Middle frontal gyrus (tissue), 1 donor: Measurements from ENCODE around the gene MAPKAPK2.

Experiments used
- DNase-seq: peaks from one replicate; pipeline ENCODE4 v3.0.0-alpha.2; 2015; ENCODE audit warnings: low spot score; ENCODE audit errors: extremely low spot score

Gene MAPKAPK2

GRCh38 chr1:206660136-206660535 is 24.6 kb upstream of the MAPKAPK2 start:
- no peak for DNase-seq

DNA sequence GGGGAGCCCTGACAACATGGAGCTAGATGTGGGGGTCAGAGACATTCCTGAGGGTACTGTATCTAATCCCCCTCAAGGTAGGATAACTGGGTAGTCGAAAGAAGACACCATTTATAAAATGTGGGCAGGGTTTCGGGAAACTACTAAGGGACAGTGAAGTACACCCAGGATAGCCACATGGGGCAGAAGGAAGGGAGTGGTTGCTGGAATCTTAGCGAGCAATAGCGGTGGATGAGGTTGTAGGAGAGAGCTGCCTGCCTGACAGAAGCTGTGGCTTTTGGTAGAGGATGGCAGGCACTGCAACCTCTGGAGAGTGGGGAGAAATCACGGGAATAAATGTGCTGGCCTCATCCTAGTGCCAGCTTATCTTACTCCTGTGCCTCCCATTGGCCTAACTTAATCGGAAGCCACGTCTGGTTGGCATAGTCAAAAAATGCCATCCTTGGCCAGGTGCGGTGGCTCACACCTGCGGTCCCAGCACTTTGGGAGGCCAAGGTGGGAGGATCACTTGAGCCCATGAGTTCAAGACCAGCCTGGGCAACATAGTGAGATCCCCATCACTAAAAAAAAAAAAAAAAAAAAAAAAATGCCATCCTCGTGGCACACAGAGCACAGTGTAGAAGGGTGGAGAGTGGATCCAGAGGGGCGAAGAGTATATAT is 23.4 kb upstream of the MAPKAPK2 start:
- no peak for DNase-seq

DNA sequence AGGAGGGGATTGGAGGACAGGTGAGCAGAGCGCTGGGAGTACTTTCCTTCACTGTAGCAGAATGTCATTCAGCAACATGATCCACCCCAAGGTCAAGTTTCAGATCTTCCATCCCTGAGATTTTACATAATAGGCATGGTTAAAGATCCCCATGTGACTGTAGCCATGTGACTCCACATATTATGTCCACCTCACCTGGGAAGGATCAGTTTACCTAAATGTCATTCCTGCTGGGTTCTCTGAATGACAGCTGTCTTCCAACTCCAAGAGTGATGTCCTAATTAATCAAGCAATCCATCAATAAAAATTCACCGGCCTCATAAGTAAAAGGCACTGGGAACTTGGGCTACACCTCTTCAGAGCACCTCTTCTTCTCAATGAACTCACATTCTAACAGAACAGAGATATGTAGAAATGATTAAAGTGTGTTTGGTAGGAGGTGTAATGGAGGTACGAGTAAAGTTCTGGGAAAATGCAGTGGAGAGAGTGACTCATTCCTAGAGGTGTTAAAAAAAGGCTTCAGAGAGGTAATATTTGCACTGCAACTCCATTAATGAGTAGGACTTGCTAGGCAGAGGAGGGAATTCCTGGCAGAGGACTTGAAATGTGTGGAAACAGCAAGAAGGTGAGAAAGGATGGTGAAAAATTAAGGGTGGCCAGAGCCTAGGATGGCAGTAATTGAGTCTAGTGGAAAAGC is 22.2 kb upstream of the MAPKAPK2 start:
- no peak for DNase-seq

- DNase-seq, result no peak
Measured at GRCh38 chr1:206663362-206663761, 21.3 kb upstream of the MAPKAPK2 start.

DNA sequence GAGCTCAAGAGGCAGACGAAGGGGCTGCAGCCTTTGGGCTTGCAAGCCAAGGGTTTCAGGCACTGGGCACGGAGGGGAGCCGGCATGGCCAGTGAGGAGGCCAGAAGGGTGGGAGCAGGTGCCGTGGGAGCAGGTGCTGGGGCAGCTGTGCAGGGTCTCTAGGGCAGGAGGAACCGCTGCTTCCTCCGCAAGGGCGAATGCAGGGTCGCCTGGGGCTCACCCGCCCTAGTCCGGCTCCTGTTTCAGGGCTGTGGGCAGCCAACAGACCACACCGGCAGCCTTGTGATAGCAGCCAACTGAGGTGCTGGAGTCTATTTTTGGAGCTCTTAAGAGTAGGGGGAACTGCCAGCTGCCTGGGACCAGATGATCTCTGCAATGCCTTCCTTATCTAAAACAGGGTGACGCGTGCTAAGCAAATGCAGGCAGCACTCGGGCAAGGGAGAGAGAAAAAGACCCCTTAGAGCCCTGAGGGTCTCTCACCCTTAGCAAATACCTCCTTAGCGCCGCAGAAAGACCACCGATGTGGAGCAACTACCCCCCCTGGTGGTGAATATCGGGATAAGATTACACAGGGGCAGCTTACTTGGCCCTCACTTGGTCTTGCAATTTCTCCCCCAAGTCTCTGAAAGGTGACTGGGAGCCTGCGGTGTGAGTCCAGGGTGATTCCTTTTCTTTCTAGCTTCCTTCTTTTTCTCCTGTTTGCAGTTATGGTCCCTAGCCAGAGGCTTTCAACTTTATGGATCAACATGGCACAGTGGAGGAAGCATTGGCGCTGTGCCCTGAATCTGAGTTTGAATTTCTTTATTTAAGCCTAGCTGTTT is 20.7 kb upstream of the MAPKAPK2 start:
- peak; percentile 35 for DNase-seq

- DNase-seq, result no peak
Measured at GRCh38 chr1:206664740-206665139, 20.0 kb upstream of the MAPKAPK2 start.

GRCh38 chr1:206666031-206666561 is 18.6 kb upstream of the MAPKAPK2 start:
- no peak for DNase-seq

DNA sequence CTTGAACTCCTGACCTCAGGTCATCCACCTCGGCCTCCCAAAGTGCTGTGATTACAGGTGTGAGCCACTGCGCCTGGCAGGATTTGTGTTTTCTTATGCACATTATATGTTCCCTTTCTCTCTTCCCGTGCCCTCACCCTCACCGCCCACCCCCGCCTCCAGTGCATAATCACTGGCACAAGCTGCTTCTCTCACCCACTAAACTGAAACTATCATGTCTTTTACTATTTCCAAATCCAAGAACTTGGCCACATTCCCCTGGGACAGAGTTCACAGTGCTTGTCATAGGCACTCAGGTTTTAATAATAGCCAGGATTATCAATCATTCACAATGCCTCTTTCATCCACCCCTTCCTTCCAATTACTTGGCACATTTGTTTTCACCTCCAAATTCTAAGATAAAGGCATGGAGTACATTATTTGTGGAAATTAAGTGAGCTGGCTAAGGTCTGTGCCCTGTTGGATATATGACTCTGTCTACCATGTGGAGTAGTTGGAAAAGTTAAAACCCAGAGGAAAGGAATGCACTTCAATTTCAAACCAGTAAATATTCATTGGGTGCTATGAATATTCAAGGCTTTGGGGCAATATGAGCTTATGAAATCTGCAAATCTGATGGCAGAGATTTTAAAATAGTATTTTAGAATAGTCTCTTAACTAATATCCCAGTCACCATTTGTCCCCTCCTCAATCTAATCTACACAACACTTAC is 17.6 kb upstream of the MAPKAPK2 start:
- DNase-seq, result no peak

DNA sequence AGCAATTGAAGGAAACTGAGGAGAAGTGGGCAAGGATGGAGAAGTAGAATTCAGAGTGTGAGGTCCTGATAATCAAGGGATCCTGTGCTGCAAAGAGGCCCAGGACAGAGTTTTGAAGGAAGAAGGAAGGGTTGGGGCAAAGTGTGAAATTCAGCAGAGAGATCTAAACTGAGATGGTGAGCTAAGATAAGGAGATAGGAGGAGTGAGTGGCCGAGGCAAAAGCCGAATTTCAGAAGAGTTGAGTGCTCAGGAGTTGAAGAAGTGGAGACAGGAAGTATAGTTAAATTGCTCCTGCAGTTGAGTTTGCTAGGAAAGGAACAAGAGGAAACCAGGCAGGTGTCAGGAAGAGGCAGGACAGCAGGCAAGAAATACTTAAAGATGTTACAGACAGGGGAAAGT is 16.4 kb upstream of the MAPKAPK2 start:
- DNase-seq, result no peak

- DNase-seq, result no peak
Measured at GRCh38 chr1:206668874-206669410, 15.8 kb upstream of the MAPKAPK2 start.

GRCh38 chr1:206672011-206672688 is 12.6 kb upstream of the MAPKAPK2 start:
- no peak for DNase-seq

DNA sequence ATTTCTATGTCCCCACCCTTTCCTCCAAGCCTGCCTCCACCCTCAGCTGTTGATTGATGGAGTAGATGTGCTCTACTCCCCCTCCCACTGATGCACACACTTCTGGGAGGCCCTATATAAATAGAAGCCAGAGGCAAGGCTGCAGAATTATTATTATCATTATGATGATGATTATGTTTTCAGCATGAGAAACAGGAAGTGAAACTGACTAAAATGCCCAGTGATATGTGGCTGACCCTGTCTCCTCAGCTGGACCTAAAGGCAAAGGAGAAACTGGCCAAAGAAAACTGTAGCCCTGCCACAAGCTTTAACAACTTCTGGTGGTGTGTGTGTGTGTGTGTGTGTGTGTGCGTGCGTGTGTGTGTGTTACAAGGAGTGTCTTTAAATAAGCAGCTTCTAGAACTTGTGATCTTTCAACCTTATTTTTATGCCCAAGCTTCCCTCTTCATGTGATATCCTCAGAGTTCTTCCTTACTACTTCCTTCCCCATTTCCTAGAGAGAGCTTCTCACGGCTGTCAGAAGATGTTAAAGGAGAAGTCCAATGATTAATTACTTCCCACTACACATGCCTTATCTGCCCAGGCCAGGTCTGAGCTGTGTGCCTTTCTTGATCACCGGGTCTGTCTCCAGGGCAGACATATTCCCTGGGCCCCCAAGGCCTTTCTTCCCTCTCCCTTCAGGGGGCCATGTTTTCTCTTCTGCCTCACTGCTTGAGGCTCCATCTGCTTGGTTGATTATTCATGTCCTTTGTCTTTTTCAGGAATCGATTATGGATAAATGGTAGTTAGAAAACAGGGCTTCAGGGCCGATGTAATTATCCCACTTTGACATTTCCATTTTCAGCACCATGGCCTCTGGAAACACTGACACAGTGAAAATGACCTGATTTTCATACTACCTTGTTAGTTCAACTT is 11.6 kb upstream of the MAPKAPK2 start:
- DNase-seq, result no peak

- no peak for DNase-seq
Measured at GRCh38 chr1:206674236-206674635, 10.5 kb upstream of the MAPKAPK2 start.

DNA sequence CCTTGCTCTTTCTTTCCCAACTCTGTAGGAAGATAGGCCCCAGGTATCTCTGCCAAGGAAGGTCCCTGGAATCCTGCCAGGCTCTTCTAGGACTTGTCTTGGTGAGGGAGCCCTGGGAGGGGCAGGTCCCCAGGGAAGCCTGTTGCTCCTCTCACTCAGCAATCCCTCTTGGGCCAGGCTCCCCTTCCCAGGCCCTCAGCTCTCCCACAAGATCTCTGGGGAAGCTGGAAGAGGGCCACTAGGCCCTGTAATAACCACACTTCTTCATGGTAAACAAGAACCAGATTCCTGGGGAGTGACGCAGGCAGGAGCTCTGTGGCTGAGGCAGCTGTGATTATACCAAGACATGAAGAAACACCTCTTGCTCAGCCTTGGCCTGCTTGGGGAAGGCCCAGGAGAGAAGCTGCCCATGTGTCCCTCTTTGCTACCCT is 9.9 kb upstream of the MAPKAPK2 start:
- no peak for DNase-seq

DNA sequence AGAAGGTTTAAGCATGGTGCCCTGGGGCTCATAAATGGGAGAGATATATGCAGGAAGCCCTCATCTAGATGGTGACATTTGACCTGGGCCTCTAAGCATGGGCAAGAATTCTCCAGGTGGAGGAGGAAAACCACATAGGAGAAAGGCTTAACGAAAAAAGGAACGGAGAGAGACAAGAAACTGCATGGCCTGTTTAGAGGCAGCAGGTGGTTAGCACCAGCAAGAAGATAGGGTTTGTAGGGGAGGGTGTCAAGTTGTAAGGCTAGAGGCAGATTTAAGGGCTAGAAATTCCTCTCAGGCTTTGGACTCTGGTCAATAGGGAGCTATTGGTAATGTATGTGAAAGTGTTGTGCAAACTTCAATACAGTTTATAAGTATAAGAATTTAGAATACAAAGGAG is 8.2 kb upstream of the MAPKAPK2 start:
- no peak for DNase-seq

DNA sequence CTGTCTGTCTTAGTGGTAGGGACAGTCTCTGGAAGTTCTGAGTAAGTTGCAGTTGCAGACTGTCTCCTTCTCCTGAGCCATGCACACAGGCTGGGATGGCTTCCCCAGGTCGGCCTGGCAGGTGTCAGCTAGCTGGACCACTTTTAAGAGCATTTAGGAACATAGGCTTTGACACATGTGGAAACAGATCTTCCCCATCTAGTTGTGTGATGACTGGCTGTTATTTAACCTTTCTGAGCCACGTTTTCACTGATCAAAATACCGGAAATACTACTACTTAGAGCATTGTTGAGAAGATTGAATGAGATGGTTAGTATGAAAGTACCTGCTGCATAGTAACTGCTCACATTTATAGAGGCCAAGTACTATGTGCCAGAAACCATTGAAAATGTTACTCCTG is 6.2 kb upstream of the MAPKAPK2 start:
- DNase-seq, result no peak

DNA sequence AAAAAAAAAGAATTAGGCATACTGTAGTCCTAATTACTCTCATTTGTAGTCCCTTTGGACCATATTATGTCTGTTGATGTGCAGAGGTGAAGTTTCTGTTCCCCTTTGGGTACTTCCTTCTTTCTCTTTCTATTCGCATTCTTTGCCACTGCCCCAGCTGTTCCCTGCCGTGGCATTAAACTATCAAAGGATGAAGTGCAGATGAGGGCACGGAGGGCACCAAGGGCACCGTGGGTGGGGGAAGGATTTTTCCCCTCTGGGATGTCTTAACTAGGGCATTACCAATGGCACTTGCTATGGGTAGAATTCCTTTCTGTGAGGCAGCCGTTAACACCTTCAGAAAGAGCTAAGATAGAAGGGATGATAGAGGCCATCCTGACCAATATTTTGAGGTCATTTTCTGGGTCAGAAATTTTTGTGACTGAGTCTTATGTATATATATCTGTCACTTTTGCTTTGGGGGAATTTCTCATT is 4.9 kb upstream of the MAPKAPK2 start:
- no peak for DNase-seq

- no peak for DNase-seq
Measured at GRCh38 chr1:206680279-206680678, 4.4 kb upstream of the MAPKAPK2 start.

GRCh38 chr1:206681359-206681758 is 3.3 kb upstream of the MAPKAPK2 start:
- DNase-seq, result no peak
